Pancreas (tissue), 10 donors: Measurements from ENCODE around the gene BUD13. TPM values are rescaled to one million over a fixed set of nuclear protein-coding genes. Genes with fewer than 3 reads are reported as not detected.
A peak's percentile ranks its signal among the peaks of the same experiment; 100 is the strongest.

Source experiments
- ATAC-seq, 4 donors: fragments of 200-7000 bp; cut with Tn5 transposase; one replicate each; pipeline versions ENCODE4 v1.8.0 to v1.9.1; 2020; ENCODE audit warnings: mild to moderate bottlenecking in 4 of 4, moderate library complexity in 4 of 4
- DNase-seq, 6 donors: peaks; one replicate each; pipeline ENCODE4 v3.0.0-alpha.2; 2020
- FAIRE-seq: peaks from 2 replicates; lab custom pipeline; 2012; peaks lifted over from hg19 to GRCh38; lab: Jason Lieb, UNC
- H3K27ac ChIP-seq, 4 donors: fragments of 200-600 bp; sonication (generic); 1 replicate in 3 of 4; 2 replicates in 1 of 4; pipeline versions ENCODE4 v1.5.0 to v1.8.0; 2020
- H3K27me3 ChIP-seq, 4 donors: fragments of 200-600 bp; one replicate each; pipeline ENCODE4 v1.8.0; 2021
- H3K36me3 ChIP-seq, 3 donors: fragments of 200-600 bp; sonication (generic) in 1 of 3; one replicate each; pipeline versions ENCODE4 v1.5.0 to v1.8.0; 2020 to 2021
- H3K4me1 ChIP-seq, 3 donors: fragments of 200-600 bp; one replicate each; pipeline ENCODE4 v1.8.0; 2021
- H3K4me3 ChIP-seq, 4 donors: fragments of 200-600 bp; sonication (generic) in 2 of 4; one replicate each; pipeline versions ENCODE4 v1.5.0 to v1.8.0; 2020 to 2021
- H3K9me3 ChIP-seq, 4 donors: fragments of 200-600 bp; one replicate each; pipeline ENCODE4 v1.8.0; 2021
- CTCF ChIP-seq, 4 donors: fragments of 200-600 bp; sonication (generic) in 3 of 4; IDR thresholded peaks; one replicate each; pipeline versions ENCODE4 v1.5.0 to v1.8.0; 2021; ENCODE audit warnings: antibody characterized with exemption in 4 of 4
- WGBS, 2 donors: extraction: QIAGEN DNeasy Blood & Tissue Kit; methylation state at CpG; one replicate each; pipeline ENCODE4 v1.1.7; 2013; 5-methylcytosine and 5-hydroxymethylcytosine counted together
- intact Hi-C, 3 donors: fragments of 100-400 bp; cut with DNase I; formaldehyde crosslinking; loops; one replicate each; pipeline versions ENCODE4 v1.11.1 to v1.14.2; 2022
- polyA plus RNA-seq, 2 donors: library from polyadenylated mRNA; stranded (reverse); fragments of 200-250 nt; gene quantifications; one replicate each; pipeline ENCODE4 v1.2.3, GENCODE V29; 2013
- total RNA-seq, 6 donors: library from RNA; stranded (reverse); fragmentation: NEBNext Ultra II Directional in 4 of 6; extraction: Animal tissue kit (Norgen Biotek cat#: 25700) in 4 of 6; gene quantifications; one replicate each; pipeline versions ENCODE4 v1.2.1 to v1.2.4, GENCODE V29; 2021 to 2023
- donor health status: healthy with polysubstance abuse.
- donor health status: DM: no; HTN: no; CAD: no; lungs with moderate emphysema.
- donor health status: DM: no; HTN: no; CAD: no.
- donor health status: control.
- donor health status: control.
- donor health status: Bipolar disorder and iron deficiency.
- donor health status: DM: yes; HTN: yes; CAD: no.
- donor health status: DM: no; HTN: no; CAD: no.
- donor health status: DM: no; HTN: no; CAD: no.
- donor health status: DM: yes; HTN: yes; CAD: no.

BUD13 gene
- total and polyA plus RNA-seq, 8 donors, result 5.2 to 15.6 (median 7.2) TPM

GRCh38 chr11:116742104-116742503, 30.7 kb downstream of the BUD13 start:
- Histone ChIP-seq H3K27me3 (no peaks in the 10 kb centered on the region), H3K27ac (no peak overlapping the region), H3K4me1 (no peaks in the 10 kb centered on the region), H3K9me3 (no peaks in the 10 kb centered on the region), H3K4me3 (no peak overlapping the region), H3K36me3 (peaks cover 0 to 9% (median 7%) of the 10 kb centered on the region in 3 donors)
- DNase-seq (no peak), FAIRE-seq (no peak), ATAC-seq (peak in 1 of 4 donors; percentile 9)
- WGBS, 2 donors, result 90 to 93% methylated on average over 6 of the region's 6 CpGs
- TF ChIP-seq CTCF (IDR thresholded peaks at IDR 0.05), result no peak
- intact Hi-C loops, result no loop called here

GRCh38 chr11:116740741-116741140, 32.0 kb downstream of the BUD13 start:
- 69 to 75% methylated on average over 3 to 4 of the region's 4 CpGs for WGBS, 2 donors
- no peak overlapping the region for H3K4me3 ChIP-seq
- no peaks in the 10 kb centered on the region for H3K4me1 ChIP-seq
- TF ChIP-seq CTCF (IDR thresholded peaks at IDR 0.05), result no peak
- intact Hi-C loops, result no loop called here
- ATAC-seq, result no peak
- H3K27me3 ChIP-seq, result no peaks in the 10 kb centered on the region
- no peak for FAIRE-seq
- H3K36me3 ChIP-seq, result no peaks in the 10 kb centered on the region
- H3K27ac ChIP-seq, result no peak overlapping the region
- DNase-seq, result no peak
- H3K9me3 ChIP-seq, result no peaks in the 10 kb centered on the region

- H3K4me1 ChIP-seq, result no peaks in the 10 kb centered on the region
- intact Hi-C loops, result no loop called here
- 76 to 83% methylated on average over 2 of the region's 2 CpGs for WGBS, 2 donors
- H3K27me3 ChIP-seq, result no peaks in the 10 kb centered on the region
- TF ChIP-seq CTCF (IDR thresholded peaks at IDR 0.05), result no peak
- H3K36me3 ChIP-seq, result no peaks in the 10 kb centered on the region
- no peak overlapping the region for H3K4me3 ChIP-seq
- H3K27ac ChIP-seq, result no peak overlapping the region
- H3K9me3 ChIP-seq, result no peaks in the 10 kb centered on the region
- FAIRE-seq (no peak), ATAC-seq (no peak), DNase-seq (no peak)
Observed at GRCh38 chr11:116738975-116739374, 33.8 kb downstream of the BUD13 start.

- 84 to 89% methylated on average over 3 of the region's 3 CpGs for WGBS, 2 donors
- Histone ChIP-seq H3K27me3 (no peaks in the 10 kb centered on the region), H3K4me1 (no peaks in the 10 kb centered on the region), H3K27ac (no peak overlapping the region), H3K9me3 (no peaks in the 10 kb centered on the region), H3K4me3 (no peak overlapping the region), H3K36me3 (no peaks in the 10 kb centered on the region)
- DNase-seq (no peak), FAIRE-seq (no peak), ATAC-seq (no peak)
- no peak for TF ChIP-seq CTCF (IDR thresholded peaks at IDR 0.05)
- intact Hi-C loops, result no loop called here
Observed at GRCh38 chr11:116736763-116737162, 36.0 kb downstream of the BUD13 start.

- Histone ChIP-seq H3K27me3 (no peaks in the 10 kb centered on the region), H3K27ac (no peak overlapping the region), H3K36me3 (no peaks in the 10 kb centered on the region), H3K9me3 (no peaks in the 10 kb centered on the region), H3K4me3 (no peak overlapping the region), H3K4me1 (no peaks in the 10 kb centered on the region)
- FAIRE-seq, result no peak
- ATAC-seq, result no peak
- no peak for TF ChIP-seq CTCF (IDR thresholded peaks at IDR 0.05)
- no peak for DNase-seq
- WGBS, 2 donors, result 79 to 86% methylated on average over 11 of the region's 11 CpGs
- intact Hi-C loops, result no loop called here
Observed at GRCh38 chr11:116733969-116734508, 38.7 kb downstream of the BUD13 start.
